OCI-LY1 (cell line): ENCODE measurements around the gene ST6GALNAC3.

Experiments
- H2AFZ ChIP-seq: fragments of 200-600 bp; sonication (generic), shearing (Covaris generic); 2 replicates; pipeline ENCODE4 v1.6.0; 2014; ENCODE audit warnings: antibody characterized with exemption, mild to moderate bottlenecking, low read length
- H3F3A ChIP-seq: fragments of 200-600 bp; sonication (generic), shearing (Covaris generic); 2 replicates; pipeline ENCODE4 v1.6.0; 2014; ENCODE audit warnings: mild to moderate bottlenecking, antibody characterized with exemption, low read length, moderate library complexity; ENCODE audit not compliant: insufficient read depth
- H3K27ac ChIP-seq: fragments of 200-600 bp; sonication (generic); 2 replicates; pipeline ENCODE4 v1.5.1; 2014; ENCODE audit warnings: low read length, mixed run types, mild to moderate bottlenecking, low read depth; ENCODE audit not compliant: poor library complexity, severe bottlenecking
- H3K27me3 ChIP-seq: fragments of 200-600 bp; sonication (generic); 2 replicates; pipeline ENCODE4 v1.6.0; 2014; ENCODE audit warnings: antibody characterized with exemption, mild to moderate bottlenecking, low read length, moderate library complexity; ENCODE audit not compliant: insufficient read depth
- H3K36me3 ChIP-seq: fragments of 200-600 bp; sonication (generic); 2 replicates; pipeline ENCODE4 v1.6.1; 2014; ENCODE audit warnings: mild to moderate bottlenecking, antibody characterized with exemption, low read length, moderate library complexity, mixed read lengths; ENCODE audit not compliant: insufficient read depth
- H3K4me1 ChIP-seq: fragments of 200-600 bp; sonication (generic); 2 replicates; pipeline ENCODE4 v1.5.1; 2014; ENCODE audit warnings: mild to moderate bottlenecking, low read length, moderate library complexity; ENCODE audit not compliant: insufficient read depth, severe bottlenecking
- H3K4me2 ChIP-seq: fragments of 200-600 bp; sonication (generic), shearing (Covaris generic); 2 replicates; pipeline ENCODE4 v1.6.1; 2014; ENCODE audit warnings: low read length
- H3K4me3 ChIP-seq: fragments of 200-600 bp; sonication (generic); 2 replicates; pipeline ENCODE4 v1.5.1; 2014; ENCODE audit warnings: low read length, low read depth, mild to moderate bottlenecking, mixed read lengths; ENCODE audit not compliant: poor library complexity, severe bottlenecking
- H3K79me2 ChIP-seq: fragments of 200-600 bp; shearing (Covaris generic); 2 replicates; pipeline ENCODE4 v1.6.1; 2016; ENCODE audit warnings: mixed run types, low read length, mixed read lengths; ENCODE audit not compliant: insufficient read depth
- H3K9ac ChIP-seq: fragments of 200-600 bp; sonication (generic), shearing (Covaris generic); 2 replicates; pipeline ENCODE4 v1.6.1; 2014; ENCODE audit warnings: mild to moderate bottlenecking, low read length, mixed read lengths
- H3K9me2 ChIP-seq: fragments of 200-600 bp; sonication (generic), shearing (Covaris generic); 2 replicates; pipeline ENCODE4 v1.6.1; 2014; ENCODE audit warnings: low read depth, mild to moderate bottlenecking, low read length, mixed read lengths
- H3K9me3 ChIP-seq: fragments of 200-600 bp; shearing (Covaris generic); 2 replicates; pipeline ENCODE4 v1.6.1; 2014; ENCODE audit warnings: low read length, mixed read lengths
- H4K20me1 ChIP-seq: fragments of 200-600 bp; sonication (generic), shearing (Covaris generic); 2 replicates; pipeline ENCODE4 v1.6.0; 2016; ENCODE audit warnings: mild to moderate bottlenecking, low read length; ENCODE audit not compliant: insufficient read depth
- EZH2 ChIP-seq: fragments of 200-600 bp; sonication (generic), shearing (Covaris generic); IDR thresholded peaks from 2 replicates; pipeline ENCODE4 v1.8.0; 2017; ENCODE audit warnings: borderline replicate concordance, mixed run types, mild to moderate bottlenecking, antibody characterized with exemption, low read length, moderate library complexity, mixed read lengths
- TF ChIP-seq, protein P1 (sequence below): fragments of 200-600 bp; sonication (generic), shearing (Covaris generic); IDR thresholded peaks from 2 replicates; pipeline ENCODE4 v1.5.1; 2017; ENCODE audit warnings: mild to moderate bottlenecking, antibody characterized with exemption, low read length, moderate library complexity, mixed read lengths

Gene ST6GALNAC3

DNA sequence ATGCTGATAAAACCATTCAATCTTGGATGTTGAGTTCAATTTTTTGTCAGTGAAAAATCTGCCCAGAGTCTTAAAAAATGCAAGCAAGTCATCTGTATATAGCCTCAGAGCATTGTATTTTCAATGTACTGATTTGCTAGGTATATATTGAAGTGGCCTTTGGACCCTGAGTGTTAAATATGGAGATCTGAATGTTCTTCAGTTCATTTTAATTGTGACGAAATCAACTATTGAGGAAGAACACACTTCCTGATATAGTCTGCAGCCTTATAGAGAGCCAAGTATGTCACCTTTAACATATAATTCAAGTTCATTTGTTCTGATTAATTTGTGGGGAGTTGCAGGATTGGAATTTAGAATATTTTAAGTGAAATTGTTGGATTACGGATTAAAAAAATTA lies 128.1 kb downstream of the ST6GALNAC3 start:
- no peaks in the 10 kb centered on the region for H3K4me1 ChIP-seq
- no peaks in the 10 kb centered on the region for H3K79me2 ChIP-seq
- H3K4me2 ChIP-seq, result no peak overlapping the region
- TF ChIP-seq, protein P1, sequence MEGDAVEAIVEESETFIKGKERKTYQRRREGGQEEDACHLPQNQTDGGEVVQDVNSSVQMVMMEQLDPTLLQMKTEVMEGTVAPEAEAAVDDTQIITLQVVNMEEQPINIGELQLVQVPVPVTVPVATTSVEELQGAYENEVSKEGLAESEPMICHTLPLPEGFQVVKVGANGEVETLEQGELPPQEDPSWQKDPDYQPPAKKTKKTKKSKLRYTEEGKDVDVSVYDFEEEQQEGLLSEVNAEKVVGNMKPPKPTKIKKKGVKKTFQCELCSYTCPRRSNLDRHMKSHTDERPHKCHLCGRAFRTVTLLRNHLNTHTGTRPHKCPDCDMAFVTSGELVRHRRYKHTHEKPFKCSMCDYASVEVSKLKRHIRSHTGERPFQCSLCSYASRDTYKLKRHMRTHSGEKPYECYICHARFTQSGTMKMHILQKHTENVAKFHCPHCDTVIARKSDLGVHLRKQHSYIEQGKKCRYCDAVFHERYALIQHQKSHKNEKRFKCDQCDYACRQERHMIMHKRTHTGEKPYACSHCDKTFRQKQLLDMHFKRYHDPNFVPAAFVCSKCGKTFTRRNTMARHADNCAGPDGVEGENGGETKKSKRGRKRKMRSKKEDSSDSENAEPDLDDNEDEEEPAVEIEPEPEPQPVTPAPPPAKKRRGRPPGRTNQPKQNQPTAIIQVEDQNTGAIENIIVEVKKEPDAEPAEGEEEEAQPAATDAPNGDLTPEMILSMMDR, result no peak
- TF ChIP-seq EZH2, result no peak
- no peaks in the 10 kb centered on the region for H3K9me3 ChIP-seq
- no peaks in the 10 kb centered on the region for H3K36me3 ChIP-seq
- no peak overlapping the region for H2AFZ ChIP-seq
- no peaks in the 10 kb centered on the region for H3K27me3 ChIP-seq
- H3K9ac ChIP-seq, result no peak overlapping the region
- H4K20me1 ChIP-seq, result no peaks in the 10 kb centered on the region
- no peak overlapping the region for H3K4me3 ChIP-seq
- H3K27ac ChIP-seq, result no peak overlapping the region
- H3F3A ChIP-seq, result no peaks in the 10 kb centered on the region
- H3K9me2 ChIP-seq, result no peaks in the 10 kb centered on the region

DNA sequence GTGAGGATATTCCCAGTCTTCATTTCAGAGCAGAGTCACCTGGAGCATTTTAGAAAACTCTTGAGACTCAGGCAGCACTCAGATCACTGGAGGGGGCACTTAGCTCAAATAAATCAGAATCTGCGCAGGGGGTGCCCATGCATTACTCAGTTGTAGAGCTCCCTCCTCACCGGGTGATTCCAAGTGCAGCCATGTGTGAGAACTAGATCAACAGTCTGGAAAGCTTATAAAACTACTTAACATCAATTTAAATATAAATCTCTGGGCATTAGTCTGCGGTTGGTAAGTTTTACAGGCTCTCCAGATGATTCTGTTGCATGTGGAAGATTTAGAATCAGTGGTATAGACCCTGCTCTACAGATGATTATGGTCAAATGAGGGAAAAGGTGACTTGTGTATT lies 128.6 kb downstream of the ST6GALNAC3 start:
- H2AFZ ChIP-seq, result no peak overlapping the region
- H3K9me2 ChIP-seq, result no peaks in the 10 kb centered on the region
- H3K9ac ChIP-seq, result no peak overlapping the region
- H3K36me3 ChIP-seq, result no peaks in the 10 kb centered on the region
- no peak overlapping the region for H3K4me3 ChIP-seq
- no peaks in the 10 kb centered on the region for H3K9me3 ChIP-seq
- H3K4me1 ChIP-seq, result no peaks in the 10 kb centered on the region
- H3K27me3 ChIP-seq, result no peaks in the 10 kb centered on the region
- TF ChIP-seq, protein P1, result no peak
- no peak for TF ChIP-seq EZH2
- H3K4me2 ChIP-seq, result no peak overlapping the region
- no peaks in the 10 kb centered on the region for H3K79me2 ChIP-seq
- no peak overlapping the region for H3K27ac ChIP-seq
- no peaks in the 10 kb centered on the region for H3F3A ChIP-seq
- H4K20me1 ChIP-seq, result no peaks in the 10 kb centered on the region

DNA sequence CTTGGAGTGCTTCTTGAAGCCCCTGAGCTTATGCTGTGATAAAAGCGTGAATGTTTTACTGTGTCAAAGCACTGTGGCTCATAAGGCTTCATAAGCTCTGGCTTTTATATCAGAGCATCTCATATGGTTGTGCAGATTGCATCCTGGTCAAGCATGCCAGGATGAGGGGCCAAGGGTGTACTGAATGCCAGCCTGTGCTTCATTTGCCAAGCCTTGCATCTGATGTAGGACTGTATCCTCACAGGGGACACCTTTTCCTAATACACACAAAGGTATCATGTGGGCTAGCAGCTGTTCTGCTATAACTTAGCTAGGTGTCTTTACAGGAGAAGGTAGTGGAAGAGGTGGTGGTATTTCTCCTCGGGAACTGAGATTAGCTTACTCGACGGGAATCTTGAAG lies 134.7 kb downstream of the ST6GALNAC3 start:
- Histone ChIP-seq H3K4me2 (no peak overlapping the region), H3K9me3 (no peaks in the 10 kb centered on the region), H3K27ac (no peak overlapping the region), H4K20me1 (no peaks in the 10 kb centered on the region), H3K27me3 (no peaks in the 10 kb centered on the region), H3K36me3 (no peaks in the 10 kb centered on the region), H2AFZ (no peak overlapping the region), H3F3A (no peaks in the 10 kb centered on the region), H3K9ac (no peak overlapping the region), H3K9me2 (no peaks in the 10 kb centered on the region), H3K4me1 (no peaks in the 10 kb centered on the region), H3K79me2 (no peaks in the 10 kb centered on the region), H3K4me3 (no peak overlapping the region)
- TF ChIP-seq, protein P1, result no peak
- TF ChIP-seq EZH2, result no peak
